PFSK-1 (cell line): Measurements from ENCODE around the gene TMEM30A.

ENCODE experiments used
- FOXP2 ChIP-seq: optimal IDR thresholded peaks from 2 replicates; pipeline ENCODE3; 2011; ENCODE audit warnings: borderline replicate concordance, control low read depth, inconsistent platforms; ENCODE audit not compliant: insufficient read depth; ENCODE audit errors: extremely low read length, extremely low read depth
- POLR2AphosphoS5 ChIP-seq: IDR thresholded peaks from 2 replicates; pipeline ENCODE4 v1.6.1; 2012; ENCODE audit warnings: low read depth, mild to moderate bottlenecking, control low read depth, low read length, moderate library complexity
- REST ChIP-seq, 2 experiments: IDR thresholded peaks; 2 replicates each; pipeline versions ENCODE4 v1.6.1 to v1.8.0; 2011 to 2012; ENCODE audit warnings: low read depth in 2 of 2, low read length in 2 of 2, control low read depth in 1 of 2, inconsistent platforms in 1 of 2, mild to moderate bottlenecking in 1 of 2, moderate library complexity in 1 of 2; ENCODE audit not compliant: insufficient read depth in 1 of 2
- SIN3A ChIP-seq: IDR thresholded peaks from 2 replicates; pipeline ENCODE4 v1.6.1; 2012; ENCODE audit warnings: mild to moderate bottlenecking, low read length, moderate library complexity, borderline replicate concordance; ENCODE audit not compliant: insufficient read depth
- TAF1 ChIP-seq: IDR thresholded peaks from 2 replicates; pipeline ENCODE4 v1.6.1; 2012; ENCODE audit warnings: low read length, control low read depth, borderline replicate concordance; ENCODE audit not compliant: insufficient read depth

The TMEM30A gene

GRCh38 chr6:75223428-75223827 lies 61.2 kb downstream of the TMEM30A start:
- TF ChIP-seq TAF1, result no peak
- no peak for TF ChIP-seq SIN3A

- TF ChIP-seq POLR2AphosphoS5 (no peak), SIN3A (no peak), TAF1 (no peak), FOXP2 (no peak), REST (IDR thresholded peaks at IDR 0.05; ENCODE audit: insufficient read depth in 1 of 2, low read depth in 2 of 2, low read length in 2 of 2) (no peak)
Measured at GRCh38 chr6:75222261-75222660, 62.3 kb downstream of the TMEM30A start.

GRCh38 chr6:75221116-75221515 lies 63.5 kb downstream of the TMEM30A start:
- TF ChIP-seq POLR2AphosphoS5 (no peak), TAF1 (no peak), REST (IDR thresholded peaks at IDR 0.05; ENCODE audit: insufficient read depth in 1 of 2, low read depth in 2 of 2, low read length in 2 of 2) (peak; percentile 51 to 74; a peak in 2 of 4 replicates)

- TF ChIP-seq FOXP2, result no peak
- no peak for TF ChIP-seq TAF1
- no peak for TF ChIP-seq POLR2AphosphoS5
- no peak for TF ChIP-seq SIN3A
- TF ChIP-seq REST (IDR thresholded peaks at IDR 0.05; ENCODE audit: insufficient read depth in 1 of 2, low read depth in 2 of 2, low read length in 2 of 2), result no peak
Measured at GRCh38 chr6:75220357-75220756, 64.2 kb downstream of the TMEM30A start.

- TF ChIP-seq FOXP2, result no peak
- no peak for TF ChIP-seq REST (IDR thresholded peaks at IDR 0.05; ENCODE audit: insufficient read depth in 1 of 2, low read depth in 2 of 2, low read length in 2 of 2)
- TF ChIP-seq SIN3A, result no peak
- no peak for TF ChIP-seq POLR2AphosphoS5
- no peak for TF ChIP-seq TAF1
Measured at GRCh38 chr6:75219263-75219662, 65.3 kb downstream of the TMEM30A start.
